Measurements from ENCODE around the gene MTRF1.
"Not testable (repeated sequence)": the region's sequence is repeated elsewhere in the genome, so short reads cannot be mapped to it uniquely, and the experiment has no call there.

MTRF1 gene

GRCh38 chr13:41279156-41279555 is 15.8 kb upstream of the MTRF1 start:
- DNase-seq (ENCODE audit: low read depth) = not testable (repeated sequence)

GRCh38 chr13:41276824-41277223 is 13.4 kb upstream of the MTRF1 start:
- DNase-seq (ENCODE audit: low read depth) = no peak

GRCh38 chr13:41274881-41275280 is 11.5 kb upstream of the MTRF1 start:
- DNase-seq (ENCODE audit: low read depth) = no peak

- no peak for DNase-seq (ENCODE audit: low read depth)
Measured at GRCh38 chr13:41273831-41274441, 10.6 kb upstream of the MTRF1 start.

- DNase-seq (ENCODE audit: low read depth) = no peak
Measured at GRCh38 chr13:41271456-41272285, 8.3 kb upstream of the MTRF1 start.

- DNase-seq (ENCODE audit: low read depth) = no peak
Measured at GRCh38 chr13:41268764-41269163, 5.4 kb upstream of the MTRF1 start.

GRCh38 chr13:41267106-41267505 is 3.7 kb upstream of the MTRF1 start:
- DNase-seq (ENCODE audit: low read depth) = no peak

- DNase-seq (ENCODE audit: low read depth) = no peak
Measured at GRCh38 chr13:41259875-41260501, 3.4 kb downstream of the MTRF1 start.

- DNase-seq (ENCODE audit: low read depth) = no peak
Measured at GRCh38 chr13:41257535-41257934, 5.8 kb downstream of the MTRF1 start.

GRCh38 chr13:41254902-41255301 is 8.5 kb downstream of the MTRF1 start:
- DNase-seq (ENCODE audit: low read depth) = no peak

- no peak for DNase-seq (ENCODE audit: low read depth)
Measured at GRCh38 chr13:41250993-41251392, 12.4 kb downstream of the MTRF1 start.

- no peak for DNase-seq (ENCODE audit: low read depth)
Measured at GRCh38 chr13:41246969-41247680, 16.3 kb downstream of the MTRF1 start.

GRCh38 chr13:41244556-41244955 is 18.8 kb downstream of the MTRF1 start:
- DNase-seq (ENCODE audit: low read depth) = no peak

- no peak for DNase-seq (ENCODE audit: low read depth)
Measured at GRCh38 chr13:41241626-41242025, 21.8 kb downstream of the MTRF1 start.

- DNase-seq (ENCODE audit: low read depth) = no peak
Measured at GRCh38 chr13:41236369-41236768, 27.0 kb downstream of the MTRF1 start.

GRCh38 chr13:41232578-41233480 is 30.5 kb downstream of the MTRF1 start:
- no peak for DNase-seq (ENCODE audit: low read depth)

GRCh38 chr13:41231786-41232185 is 31.6 kb downstream of the MTRF1 start:
- no peak for DNase-seq (ENCODE audit: low read depth)

- no peak for DNase-seq (ENCODE audit: low read depth)
Measured at GRCh38 chr13:41231025-41231677, 32.2 kb downstream of the MTRF1 start.

- no peak for DNase-seq (ENCODE audit: low read depth)
Measured at GRCh38 chr13:41229356-41229755, 34.0 kb downstream of the MTRF1 start.

GRCh38 chr13:41224113-41225110 is 39.0 kb downstream of the MTRF1 start:
- DNase-seq (ENCODE audit: low read depth) = no peak
